ENCODE data around the gene SOX10.

DNA sequence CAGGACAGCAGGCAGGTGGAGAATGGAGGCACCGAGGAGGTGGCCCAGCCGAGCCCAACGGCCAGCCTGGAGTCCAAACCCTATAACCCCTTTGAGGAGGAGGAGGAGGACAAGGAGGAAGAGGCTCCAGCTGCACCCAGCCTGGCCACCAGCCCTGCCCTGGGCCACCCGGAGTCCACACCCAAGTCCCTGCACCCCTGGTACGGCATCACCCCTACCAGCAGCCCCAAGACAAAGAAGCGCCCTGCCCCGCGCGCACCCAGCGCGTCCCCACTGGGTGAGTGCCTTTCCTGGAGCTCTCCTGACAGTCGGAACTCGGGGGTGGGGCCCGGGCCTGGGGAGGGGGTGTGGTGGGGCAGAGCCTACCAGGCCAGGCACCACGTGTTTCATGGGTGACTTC is 58.6 kb downstream of the SOX10 start:
- TF ChIP-seq, protein P1, sequence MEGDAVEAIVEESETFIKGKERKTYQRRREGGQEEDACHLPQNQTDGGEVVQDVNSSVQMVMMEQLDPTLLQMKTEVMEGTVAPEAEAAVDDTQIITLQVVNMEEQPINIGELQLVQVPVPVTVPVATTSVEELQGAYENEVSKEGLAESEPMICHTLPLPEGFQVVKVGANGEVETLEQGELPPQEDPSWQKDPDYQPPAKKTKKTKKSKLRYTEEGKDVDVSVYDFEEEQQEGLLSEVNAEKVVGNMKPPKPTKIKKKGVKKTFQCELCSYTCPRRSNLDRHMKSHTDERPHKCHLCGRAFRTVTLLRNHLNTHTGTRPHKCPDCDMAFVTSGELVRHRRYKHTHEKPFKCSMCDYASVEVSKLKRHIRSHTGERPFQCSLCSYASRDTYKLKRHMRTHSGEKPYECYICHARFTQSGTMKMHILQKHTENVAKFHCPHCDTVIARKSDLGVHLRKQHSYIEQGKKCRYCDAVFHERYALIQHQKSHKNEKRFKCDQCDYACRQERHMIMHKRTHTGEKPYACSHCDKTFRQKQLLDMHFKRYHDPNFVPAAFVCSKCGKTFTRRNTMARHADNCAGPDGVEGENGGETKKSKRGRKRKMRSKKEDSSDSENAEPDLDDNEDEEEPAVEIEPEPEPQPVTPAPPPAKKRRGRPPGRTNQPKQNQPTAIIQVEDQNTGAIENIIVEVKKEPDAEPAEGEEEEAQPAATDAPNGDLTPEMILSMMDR (tag by site-specific recombination; IDR thresholded peaks at IDR 0.05): no peak
- no peak for TF ChIP-seq ZNF76 (tag by site-specific recombination; IDR thresholded peaks at IDR 0.05; ENCODE audit: borderline replicate concordance, low read depth)
- no peak for TF ChIP-seq ZNF514 (tag by site-specific recombination; IDR thresholded peaks at IDR 0.05)
- TF ChIP-seq ZNF24 (tag by site-specific recombination; IDR thresholded peaks at IDR 0.05): no peak
- TF ChIP-seq ZNF660 (tag by site-specific recombination; IDR thresholded peaks at IDR 0.05): no peak
- TF ChIP-seq ZEB2 (tag by site-specific recombination; IDR thresholded peaks at IDR 0.05): no peak
- TF ChIP-seq ZNF350 (tag by site-specific recombination; IDR thresholded peaks at IDR 0.05): no peak
- TF ChIP-seq SP2 (tag by site-specific recombination; IDR thresholded peaks at IDR 0.05): no peak
- TF ChIP-seq ZNF768 (tag by site-specific recombination; IDR thresholded peaks at IDR 0.05): no peak
- TF ChIP-seq ZNF239 (tag by site-specific recombination; IDR thresholded peaks at IDR 0.05): no peak
- no peak for TF ChIP-seq ZNF558 (tag by site-specific recombination; IDR thresholded peaks at IDR 0.05)
- TF ChIP-seq, protein P2, sequence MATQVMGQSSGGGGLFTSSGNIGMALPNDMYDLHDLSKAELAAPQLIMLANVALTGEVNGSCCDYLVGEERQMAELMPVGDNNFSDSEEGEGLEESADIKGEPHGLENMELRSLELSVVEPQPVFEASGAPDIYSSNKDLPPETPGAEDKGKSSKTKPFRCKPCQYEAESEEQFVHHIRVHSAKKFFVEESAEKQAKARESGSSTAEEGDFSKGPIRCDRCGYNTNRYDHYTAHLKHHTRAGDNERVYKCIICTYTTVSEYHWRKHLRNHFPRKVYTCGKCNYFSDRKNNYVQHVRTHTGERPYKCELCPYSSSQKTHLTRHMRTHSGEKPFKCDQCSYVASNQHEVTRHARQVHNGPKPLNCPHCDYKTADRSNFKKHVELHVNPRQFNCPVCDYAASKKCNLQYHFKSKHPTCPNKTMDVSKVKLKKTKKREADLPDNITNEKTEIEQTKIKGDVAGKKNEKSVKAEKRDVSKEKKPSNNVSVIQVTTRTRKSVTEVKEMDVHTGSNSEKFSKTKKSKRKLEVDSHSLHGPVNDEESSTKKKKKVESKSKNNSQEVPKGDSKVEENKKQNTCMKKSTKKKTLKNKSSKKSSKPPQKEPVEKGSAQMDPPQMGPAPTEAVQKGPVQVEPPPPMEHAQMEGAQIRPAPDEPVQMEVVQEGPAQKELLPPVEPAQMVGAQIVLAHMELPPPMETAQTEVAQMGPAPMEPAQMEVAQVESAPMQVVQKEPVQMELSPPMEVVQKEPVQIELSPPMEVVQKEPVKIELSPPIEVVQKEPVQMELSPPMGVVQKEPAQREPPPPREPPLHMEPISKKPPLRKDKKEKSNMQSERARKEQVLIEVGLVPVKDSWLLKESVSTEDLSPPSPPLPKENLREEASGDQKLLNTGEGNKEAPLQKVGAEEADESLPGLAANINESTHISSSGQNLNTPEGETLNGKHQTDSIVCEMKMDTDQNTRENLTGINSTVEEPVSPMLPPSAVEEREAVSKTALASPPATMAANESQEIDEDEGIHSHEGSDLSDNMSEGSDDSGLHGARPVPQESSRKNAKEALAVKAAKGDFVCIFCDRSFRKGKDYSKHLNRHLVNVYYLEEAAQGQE (tag by site-specific recombination; IDR thresholded peaks at IDR 0.05): no peak
- no peak for TF ChIP-seq ZNF501 (tag by site-specific recombination; IDR thresholded peaks at IDR 0.05)
